H1 (cell line): ENCODE results near the gene TRAF4. TPM values are rescaled to one million over a fixed set of nuclear protein-coding genes. Genes with fewer than 3 reads are reported as not detected.

Experiments used
- CTCF ChIA-PET: fragments of 300-600 bp; sonication (Branson Sonifier 250); formaldehyde crosslinking; loops from one replicate; lab custom pipeline; 2021; ENCODE audit not compliant: partially characterized antibody; lab: Charles Lee
- POLR2A ChIA-PET: fragments of 300-600 bp; sonication (Branson Sonifier 250); formaldehyde crosslinking; loops from one replicate; lab custom pipeline; 2021; ENCODE audit warnings: inconsistent platforms; ENCODE audit not compliant: partially characterized antibody; lab: Charles Lee
- DNase-seq, 2 experiments: peaks; one replicate each; pipeline versions ENCODE4 v3.0.0 to v3.0.0-alpha.2; 2010 to 2022; ENCODE audit warnings: low spot score in 2 of 2, low read depth in 1 of 2, mixed read lengths in 1 of 2
- FAIRE-seq: peaks from 2 replicates; lab custom pipeline; 2011; peaks lifted over from hg19 to GRCh38; lab: Jason Lieb, UNC
- H2AFZ ChIP-seq: 2 replicates; pipeline ENCODE4 v1.8.1; 2012; ENCODE audit warnings: low read length, inconsistent platforms
- H2AK5ac ChIP-seq: 2 replicates; pipeline ENCODE4 v1.6.1; 2013; ENCODE audit warnings: low read depth, low read length
- H2BK120ac ChIP-seq: replicated peaks from 2 replicates; pipeline ENCODE3; 2013; ENCODE audit warnings: low read depth, low read length, inconsistent platforms
- H2BK12ac ChIP-seq: 2 replicates; pipeline ENCODE4 v1.6.1; 2013; ENCODE audit warnings: low read depth, low read length
- H2BK15ac ChIP-seq: 2 replicates; pipeline ENCODE4 v1.6.1; 2013; ENCODE audit warnings: low read length
- H2BK20ac ChIP-seq: 2 replicates; pipeline ENCODE4 v1.6.1; 2013; ENCODE audit warnings: low read length
- H2BK5ac ChIP-seq: 2 replicates; pipeline ENCODE4 v1.6.1; 2013; ENCODE audit warnings: low read depth, low read length
- H3K14ac ChIP-seq: 2 replicates; pipeline ENCODE4 v1.6.1; 2013; ENCODE audit warnings: inconsistent platforms; ENCODE audit not compliant: insufficient read length
- H3K18ac ChIP-seq: 2 replicates; pipeline ENCODE4 v1.6.1; 2013; ENCODE audit warnings: low read length; ENCODE audit errors: extremely low read depth
- H3K23ac ChIP-seq: 2 replicates; pipeline ENCODE4 v1.6.1; 2013; ENCODE audit warnings: inconsistent platforms; ENCODE audit not compliant: insufficient read length
- H3K23me2 ChIP-seq: 2 replicates; pipeline ENCODE4 v1.6.1; 2013; ENCODE audit warnings: low read depth, low read length
- H3K27ac ChIP-seq: 2 replicates; pipeline ENCODE4 v1.6.1; 2011; ENCODE audit warnings: low read depth, low read length, inconsistent platforms
- H3K27me3 ChIP-seq, 4 experiments: replicated peaks in 1 of 4; 1 replicate in 1 of 4; 2 replicates in 3 of 4; pipeline versions ENCODE4 v1.6.1 to v1.8.1; 2011 to 2013; ENCODE audit warnings: low read length in 3 of 4, mild to moderate bottlenecking in 3 of 4, inconsistent platforms in 2 of 4, mixed read lengths in 2 of 4, moderate library complexity in 1 of 4; ENCODE audit not compliant: control insufficient read depth in 3 of 4, insufficient read depth in 3 of 4; ENCODE audit errors: extremely low read depth in 1 of 4
- H3K36me3 ChIP-seq, 4 experiments: 2 replicates each; pipeline versions ENCODE4 v1.6.1 to v1.8.1; 2011 to 2013; ENCODE audit warnings: mild to moderate bottlenecking in 4 of 4, low read length in 3 of 4, moderate library complexity in 2 of 4, control low read depth in 1 of 4, inconsistent platforms in 1 of 4; ENCODE audit not compliant: insufficient read depth in 4 of 4, control insufficient read depth in 2 of 4
- H3K4ac ChIP-seq: replicated peaks from 2 replicates; pipeline ENCODE3; 2013; ENCODE audit warnings: low read length, low read depth, mixed read lengths, inconsistent platforms; ENCODE audit not compliant: insufficient read length
- H3K4me1 ChIP-seq, 4 experiments: replicated peaks in 1 of 4; 1 replicate in 1 of 4; 2 replicates in 3 of 4; pipeline versions ENCODE4 v1.6.1 to v1.8.1; 2011 to 2013; ENCODE audit warnings: low read length in 3 of 4, inconsistent platforms in 2 of 4, mixed read lengths in 1 of 4; ENCODE audit not compliant: insufficient read depth in 4 of 4, control insufficient read depth in 3 of 4
- H3K4me2 ChIP-seq, 2 experiments: 2 replicates each; pipeline versions ENCODE4 v1.6.1 to v1.8.1; 2011 to 2013; ENCODE audit warnings: low read depth in 2 of 2, low read length in 2 of 2, control low read depth in 1 of 2, inconsistent platforms in 1 of 2, mild to moderate bottlenecking in 1 of 2; ENCODE audit not compliant: insufficient read depth in 1 of 2
- H3K4me3 ChIP-seq, 4 experiments: fragments of 200-600, 300-600 bp in 1 of 4; sonication (generic), shearing (Covaris generic), sonication (Bioruptor Twin) in 1 of 4; 2 replicates each; pipeline versions ENCODE4 v1.5.1 to v1.8.1; 2011 to 2016; ENCODE audit warnings: low read length in 4 of 4, low read depth in 3 of 4, control low read depth in 2 of 4, inconsistent platforms in 2 of 4, mild to moderate bottlenecking in 2 of 4, mixed read lengths in 1 of 4, moderate library complexity in 1 of 4; ENCODE audit not compliant: insufficient read depth in 2 of 4; ENCODE audit errors: extremely low read depth in 1 of 4
- H3K56ac ChIP-seq: replicated peaks from 2 replicates; pipeline ENCODE3; 2013; ENCODE audit warnings: low read depth, mild to moderate bottlenecking, mixed read lengths, low read length, inconsistent platforms; ENCODE audit not compliant: insufficient read length
- H3K79me1 ChIP-seq: 2 replicates; pipeline ENCODE4 v1.6.1; 2013; ENCODE audit warnings: low read depth, low read length, control low read depth
- H3K79me2 ChIP-seq, 2 experiments: 2 replicates each; pipeline versions ENCODE4 v1.6.1 to v1.8.1; 2012 to 2013; ENCODE audit warnings: low read length in 2 of 2, mild to moderate bottlenecking in 2 of 2, inconsistent platforms in 1 of 2; ENCODE audit not compliant: insufficient read depth in 2 of 2, control insufficient read depth in 1 of 2
- H3K9ac ChIP-seq, 4 experiments: replicated peaks in 1 of 4; 1 replicate in 1 of 4; 2 replicates in 3 of 4; pipeline versions ENCODE4 v1.6.1 to v1.8.1; 2011 to 2013; ENCODE audit warnings: low read depth in 3 of 4, low read length in 3 of 4, control low read depth in 2 of 4, mild to moderate bottlenecking in 2 of 4, moderate library complexity in 2 of 4, inconsistent platforms in 1 of 4; ENCODE audit errors: extremely low read depth in 1 of 4
- H3K9me3 ChIP-seq, 2 experiments: 2 replicates each; pipeline versions ENCODE4 v1.6.1 to v1.8.1; 2012 to 2013; ENCODE audit warnings: mild to moderate bottlenecking in 2 of 2, moderate library complexity in 2 of 2, control low read depth in 1 of 2, inconsistent platforms in 1 of 2, low read depth in 1 of 2, low read length in 1 of 2, mixed read lengths in 1 of 2; ENCODE audit not compliant: insufficient read depth in 2 of 2
- H4K20me1 ChIP-seq, 2 experiments: replicated peaks in 1 of 2; 2 replicates each; pipeline versions ENCODE3 to v1.8.1; 2011 to 2013; ENCODE audit warnings: inconsistent platforms in 2 of 2, low read length in 2 of 2, mild to moderate bottlenecking in 1 of 2; ENCODE audit not compliant: insufficient read depth in 2 of 2, control insufficient read depth in 1 of 2
- H4K5ac ChIP-seq: 2 replicates; pipeline ENCODE4 v1.6.1; 2013; ENCODE audit warnings: low read length, low read depth, mixed read lengths, inconsistent platforms; ENCODE audit not compliant: insufficient read length
- H4K8ac ChIP-seq: 2 replicates; pipeline ENCODE4 v1.8.0; 2013; ENCODE audit warnings: mild to moderate bottlenecking, moderate library complexity, low read length, inconsistent platforms; ENCODE audit not compliant: insufficient read depth; ENCODE audit errors: extremely low read depth
- H4K91ac ChIP-seq: replicated peaks from 2 replicates; pipeline ENCODE3; 2013; ENCODE audit warnings: low read length, mixed read lengths, inconsistent platforms; ENCODE audit not compliant: insufficient read length
- BCL11A ChIP-seq, 2 experiments: IDR thresholded peaks; one replicate each; pipeline ENCODE4 v1.6.1; 2011; ENCODE audit warnings: low read depth in 2 of 2, low read length in 2 of 2, mild to moderate bottlenecking in 2 of 2
- PHF8 ChIP-seq: fragments of 200-600 bp; sonication (generic); conservative IDR thresholded peaks from 2 replicates; pipeline ENCODE4 v1.7.1; 2012; ENCODE audit warnings: low read depth, mild to moderate bottlenecking, inconsistent platforms, low read length, moderate library complexity
- POLR2A ChIP-seq, 2 experiments: IDR thresholded peaks; 1 replicate in 1 of 2; 2 replicates in 1 of 2; pipeline ENCODE4 v1.6.1; 2011; ENCODE audit warnings: low read depth in 2 of 2, low read length in 2 of 2, mild to moderate bottlenecking in 2 of 2; ENCODE audit errors: control extremely low read depth in 1 of 2
- RXRA ChIP-seq: IDR thresholded peaks from 2 replicates; pipeline ENCODE4 v1.6.1; 2011; ENCODE audit warnings: low read depth, mild to moderate bottlenecking, low read length, moderate library complexity; ENCODE audit not compliant: insufficient read depth
- SAP30 ChIP-seq: fragments of 300-600 bp; sonication (generic); IDR thresholded peaks from 2 replicates; pipeline ENCODE4 v1.7.1; 2012; ENCODE audit warnings: low read length, moderate library complexity, mild to moderate bottlenecking, inconsistent platforms; ENCODE audit not compliant: insufficient read depth, insufficient replicate concordance
- WGBS, 2 experiments: shearing (Covaris generic) in 1 of 2; methylation state at CpG; one replicate each; pipeline versions ENCODE4 v1.1.6 to v1.1.7; 2013 to 2015; ENCODE audit warnings: low lambda C conversion rate in 2 of 2, mixed read lengths in 2 of 2, inconsistent platforms in 1 of 2, low coverage in 1 of 2, missing lambda C conversion rate in 1 of 2; ENCODE audit not compliant: insufficient replicate concordance in 2 of 2, insufficient coverage in 1 of 2, insufficient read length in 1 of 2; ENCODE audit errors: extremely low coverage in 1 of 2, missing lambda C conversion rate in 1 of 2; 5-methylcytosine and 5-hydroxymethylcytosine counted together
- polyA plus RNA-seq, 7 experiments: library from polyadenylated mRNA; depleted of rRNA in 3 of 7; stranded (reverse) in 5 of 7; unstranded in 2 of 7; fragments of >200 nt in 5 of 7; fragments of 200-250 nt in 2 of 7; gene quantifications; 1 replicate in 5 of 7; 2 replicates in 1 of 7; 4 replicates in 1 of 7; pipeline versions ENCODE4 v1.2.1 to v1.2.3, GENCODE V29; 2011 to 2013; ENCODE audit warnings: missing spikeins in 2 of 7, mixed read lengths in 2 of 7
- total RNA-seq: library from RNA; stranded (reverse); fragmentation: NEBNext Ultra II Directional; extraction: Animal tissue kit (Norgen Biotek cat#: 25700); gene quantifications from 2 replicates; pipeline ENCODE4 v1.2.1, GENCODE V29; 2021

TRAF4 gene
- total and polyA plus RNA-seq, 2 of the 8 experiments (the other 6 are each of a cell fraction or from before 2014, with no cell fraction given) = 167 to 170 TPM

DNA sequence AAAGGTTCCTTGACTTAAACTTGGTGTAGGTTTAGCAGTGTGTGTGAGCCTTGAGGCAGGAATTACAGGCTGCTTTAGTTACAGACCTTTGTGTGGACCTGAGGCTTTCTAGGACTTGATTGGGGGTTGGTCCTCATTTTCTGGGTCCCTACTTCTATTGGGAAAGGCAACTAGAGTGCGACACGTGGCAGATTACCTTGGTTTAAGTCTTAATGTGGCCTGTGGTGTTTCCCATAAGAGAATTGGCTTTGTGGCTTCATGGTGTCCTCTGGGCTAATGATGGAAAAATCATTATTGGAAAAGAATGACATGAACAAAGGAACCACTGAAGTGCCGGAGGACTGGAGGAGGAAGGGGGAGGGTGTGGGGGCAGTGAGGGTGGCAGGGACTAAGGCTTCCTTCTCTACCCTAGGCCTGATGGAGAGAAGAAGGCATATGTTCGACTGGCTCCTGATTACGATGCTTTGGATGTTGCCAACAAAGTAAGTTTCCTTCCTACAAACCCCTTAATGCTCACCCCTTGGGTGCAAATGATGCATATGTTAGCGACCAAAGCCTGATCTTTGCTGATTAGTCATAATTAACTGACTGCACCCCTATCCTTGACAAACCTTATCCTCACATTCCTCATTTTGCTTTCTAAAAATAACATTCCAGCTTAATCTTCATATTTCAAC lies 20.5 kb upstream of the TRAF4 start:
- Histone ChIP-seq H2BK20ac (no peak overlapping the region), H3K4me2 (peak overlapping the region; percentile 40 to 87; a peak in 2 of 4 replicates), H3K23ac (no peak overlapping the region), H2BK15ac (no peak overlapping the region), H2BK120ac (no peak overlapping the region), H3K18ac (no peak overlapping the region), H3K36me3 (peaks cover 19 to 49% (median 36%) of the 10 kb centered on the region in 4 experiments), H3K79me1 (no peaks in the 10 kb centered on the region; the same call in 1 of the 2 replicates), H3K4ac (no peak overlapping the region), H2AFZ (no peak overlapping the region), H3K9ac (no peak overlapping the region; a peak in 1 of 7 replicates), H3K9me3 (no peaks in the 10 kb centered on the region), H3K27ac (no peak overlapping the region), H3K27me3 (no peaks in the 10 kb centered on the region), H4K5ac (no peak overlapping the region), H4K91ac (no peak overlapping the region), H3K23me2 (peaks cover 26% of the 10 kb centered on the region), H3K4me3 (peak overlapping the region in 1 of 4 experiments; percentile 39; a peak in 1 of 8 replicates), H4K20me1 (peaks cover 6 to 19% of the 10 kb centered on the region in 2 experiments), H3K14ac (no peak overlapping the region), H3K79me2 (peaks cover 5 to 37% of the 10 kb centered on the region in 2 experiments; a peak in 3 of 4 replicates), H3K4me1 (peaks cover 0 to 15% (median 6%) of the 10 kb centered on the region in 4 experiments; a peak in 6 of 7 replicates), H4K8ac (no peak overlapping the region), H2BK12ac (no peak overlapping the region), H2BK5ac (peak overlapping the region; percentile 7; the same call in 1 of the 2 replicates), H3K56ac (no peak overlapping the region), H2AK5ac (no peak overlapping the region)
- ChIA-PET POLR2A (interaction anchor here (0.7 to 17.6 kb wide), 16 partner anchors 10 to 359 kb away, joined by 3 to 813 read pairs (median 14); partner anchors contain the start of genes BLTP2, DHRS13, FAM222B and FLOT2), CTCF (interaction anchor here (16.9 kb wide), 1 partner anchor 26 kb away, joined by 316 read pairs; no protein-coding TSS in a partner anchor)
- DNase-seq (no peak), FAIRE-seq (no peak)
- WGBS, 2 experiments = 85% methylated on average over 5 of the region's 6 CpGs; no CpG with 5 or more reads in 1 of the 2 experiments
- TF ChIP-seq POLR2A (IDR thresholded peaks at IDR 0.05; ENCODE audit: control extremely low read depth in 1 of 2, low read depth in 2 of 2, low read length in 2 of 2) = peak; percentile 6 to 71
- no peak for TF ChIP-seq BCL11A (IDR thresholded peaks at IDR 0.05; ENCODE audit: low read depth in 2 of 2, low read length in 2 of 2)
- TF ChIP-seq PHF8 = no peak
- no peak for TF ChIP-seq RXRA
- TF ChIP-seq SAP30 = no peak
